Ishikawa (cell line): ENCODE data around the gene MLLT1.

ENCODE experiments used
- CEBPB ChIP-seq: IDR thresholded peaks from 2 replicates; pipeline ENCODE4 v1.6.1; 2012
- CREB1 ChIP-seq: IDR thresholded peaks from 2 replicates; pipeline ENCODE4 v1.6.1; 2012; ENCODE audit warnings: low read depth
- EGR1 ChIP-seq: IDR thresholded peaks from 2 replicates; pipeline ENCODE4 v1.6.1; 2012
- EP300 ChIP-seq: IDR thresholded peaks from 2 replicates; pipeline ENCODE4 v1.6.1; 2012; ENCODE audit warnings: borderline replicate concordance
- FOXM1 ChIP-seq: IDR thresholded peaks from 2 replicates; pipeline ENCODE4 v1.6.1; 2012; ENCODE audit warnings: low read depth, borderline replicate concordance
- MAX ChIP-seq: IDR thresholded peaks from 2 replicates; pipeline ENCODE4 v1.6.1; 2012
- NFIC ChIP-seq: IDR thresholded peaks from 2 replicates; pipeline ENCODE4 v1.6.1; 2012
- RAD21 ChIP-seq: IDR thresholded peaks from 2 replicates; pipeline ENCODE4 v1.6.1; 2012; ENCODE audit warnings: low read depth
- REST ChIP-seq: IDR thresholded peaks from 2 replicates; pipeline ENCODE4 v1.6.1; 2012; ENCODE audit warnings: low read depth, mild to moderate bottlenecking
- TAF1 ChIP-seq: IDR thresholded peaks from 2 replicates; pipeline ENCODE4 v1.6.1; 2012; ENCODE audit warnings: low read depth, mild to moderate bottlenecking
- TCF12 ChIP-seq: IDR thresholded peaks from 2 replicates; pipeline ENCODE4 v1.6.1; 2012; ENCODE audit warnings: low read depth
- TEAD4 ChIP-seq: IDR thresholded peaks from 2 replicates; pipeline ENCODE4 v1.6.1; 2012
- USF1 ChIP-seq: IDR thresholded peaks from 2 replicates; pipeline ENCODE4 v1.6.1; 2012
- YY1 ChIP-seq: IDR thresholded peaks from 2 replicates; pipeline ENCODE4 v1.6.1; 2012; ENCODE audit warnings: low read depth
- ZBTB7A ChIP-seq: IDR thresholded peaks from 2 replicates; pipeline ENCODE4 v1.6.1; 2012; ENCODE audit warnings: low read depth

MLLT1 gene

GRCh38 chr19:6213696-6214641 is 65.8 kb downstream of the MLLT1 start:
- TF ChIP-seq USF1 (no peak), REST (no peak), CEBPB (no peak), NFIC (no peak), TAF1 (no peak), EP300 (no peak)

- no peak for TF ChIP-seq TCF12
- TF ChIP-seq TEAD4: no peak
- no peak for TF ChIP-seq CEBPB
- no peak for TF ChIP-seq EGR1
- no peak for TF ChIP-seq ZBTB7A
Measured at GRCh38 chr19:6213266-6213595, 66.5 kb downstream of the MLLT1 start.

GRCh38 chr19:6212403-6213265 is 67.1 kb downstream of the MLLT1 start:
- TF ChIP-seq REST: no peak
- TF ChIP-seq TAF1: no peak
- TF ChIP-seq TEAD4: no peak

- TF ChIP-seq YY1 (no peak), CREB1 (no peak), TEAD4 (no peak), CEBPB (no peak), TAF1 (no peak), ZBTB7A (no peak)
Measured at GRCh38 chr19:6211632-6212402, 68.0 kb downstream of the MLLT1 start.

- TF ChIP-seq CREB1 (no peak), TAF1 (no peak), CEBPB (no peak), TCF12 (no peak), YY1 (no peak), TEAD4 (no peak), USF1 (no peak), MAX (no peak), FOXM1 (no peak), NFIC (no peak), EP300 (no peak), RAD21 (no peak)
Measured at GRCh38 chr19:6210721-6211600, 68.8 kb downstream of the MLLT1 start.
